ENCODE results near the gene TEKT4. TPM values are rescaled to one million over a fixed set of nuclear protein-coding genes. Genes with fewer than 3 reads are reported as not detected.
"Not testable (repeated sequence)": the region's sequence is repeated elsewhere in the genome, so short reads cannot be mapped to it uniquely, and the experiment has no call there.

TEKT4 gene
- total and polyA plus RNA-seq, 3 donors from 2014 or later, result 11.5 to 25.3 (median 23.5) TPM

DNA sequence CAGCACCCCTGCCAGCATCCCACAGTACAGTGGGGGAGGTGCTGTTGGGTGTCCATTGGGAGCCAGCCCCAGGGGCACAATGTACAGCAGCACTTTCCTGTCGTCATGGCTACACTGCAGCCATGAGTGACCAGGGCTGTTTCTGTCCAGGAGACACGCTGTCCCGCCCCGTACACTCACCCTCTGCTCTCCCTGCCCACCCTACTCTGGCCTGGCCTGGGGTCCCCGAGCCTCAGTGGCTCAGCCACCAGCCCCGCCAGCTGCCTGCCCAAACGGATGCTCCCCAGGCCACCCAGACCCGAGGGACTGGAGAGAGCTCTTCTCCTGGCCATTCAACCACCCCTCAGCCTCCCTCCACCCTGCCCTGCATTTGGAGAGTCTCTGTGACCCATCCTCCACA lies 9.3 kb downstream of the TEKT4 start:
- intact Hi-C loops (cut with DNase I; ENCODE audit: low total_unique reads), result no loop called here
- whole genome bisulfite sequencing, 2 donors, result 69 to 81% methylated on average over 4 to 8 of the region's 8 CpGs

DNA sequence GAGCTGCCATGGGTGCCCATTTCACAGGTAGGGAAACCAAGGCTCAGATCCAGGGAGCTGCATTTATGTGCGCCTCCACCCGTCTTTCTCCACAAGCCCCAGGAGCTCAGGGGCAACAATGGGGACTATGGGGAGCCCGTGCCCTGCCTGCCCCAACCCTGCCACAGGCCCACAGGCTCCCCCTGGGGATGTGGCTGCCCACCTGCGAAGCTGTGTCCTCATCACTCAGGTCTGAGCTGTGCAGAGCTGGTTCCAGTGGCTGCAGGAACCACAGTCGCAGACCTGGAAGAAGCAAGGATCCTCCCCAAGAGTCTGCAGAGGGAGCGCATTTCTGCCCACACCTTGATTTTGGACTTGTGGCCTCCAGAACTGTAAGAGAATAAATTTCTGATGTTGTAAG lies 9.8 kb downstream of the TEKT4 start:
- Histone ChIP-seq H3K36me3 (ENCODE audit: low read depth, missing control alignments) (no peaks in the 10 kb centered on the region), H3K9me3 (no peaks in the 10 kb centered on the region), H3K27ac (no peak overlapping the region), H3K4me1 (no peaks in the 10 kb centered on the region), H3K27me3 (no peaks in the 10 kb centered on the region), H3K4me3 (no peak overlapping the region)
- 81 to 88% methylated on average over 5 to 6 of the region's 6 CpGs for WGBS, 2 donors
- intact Hi-C loops (cut with DNase I; ENCODE audit: low total_unique reads), result no loop called here
- no peak for DNase-seq
- TF ChIP-seq POLR2A (IDR thresholded peaks at IDR 0.05), result no peak
- TF ChIP-seq, protein P1, sequence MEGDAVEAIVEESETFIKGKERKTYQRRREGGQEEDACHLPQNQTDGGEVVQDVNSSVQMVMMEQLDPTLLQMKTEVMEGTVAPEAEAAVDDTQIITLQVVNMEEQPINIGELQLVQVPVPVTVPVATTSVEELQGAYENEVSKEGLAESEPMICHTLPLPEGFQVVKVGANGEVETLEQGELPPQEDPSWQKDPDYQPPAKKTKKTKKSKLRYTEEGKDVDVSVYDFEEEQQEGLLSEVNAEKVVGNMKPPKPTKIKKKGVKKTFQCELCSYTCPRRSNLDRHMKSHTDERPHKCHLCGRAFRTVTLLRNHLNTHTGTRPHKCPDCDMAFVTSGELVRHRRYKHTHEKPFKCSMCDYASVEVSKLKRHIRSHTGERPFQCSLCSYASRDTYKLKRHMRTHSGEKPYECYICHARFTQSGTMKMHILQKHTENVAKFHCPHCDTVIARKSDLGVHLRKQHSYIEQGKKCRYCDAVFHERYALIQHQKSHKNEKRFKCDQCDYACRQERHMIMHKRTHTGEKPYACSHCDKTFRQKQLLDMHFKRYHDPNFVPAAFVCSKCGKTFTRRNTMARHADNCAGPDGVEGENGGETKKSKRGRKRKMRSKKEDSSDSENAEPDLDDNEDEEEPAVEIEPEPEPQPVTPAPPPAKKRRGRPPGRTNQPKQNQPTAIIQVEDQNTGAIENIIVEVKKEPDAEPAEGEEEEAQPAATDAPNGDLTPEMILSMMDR (IDR thresholded peaks at IDR 0.05), result no peak

More for the DNA sequence above, 9.3 kb downstream of the TEKT4 start:
- Histone ChIP-seq H3K9me3 (no peaks in the 10 kb centered on the region), H3K27me3 (no peaks in the 10 kb centered on the region), H3K4me1 (no peaks in the 10 kb centered on the region), H3K27ac (no peak overlapping the region), H3K36me3 (ENCODE audit: low read depth, missing control alignments) (no peaks in the 10 kb centered on the region), H3K4me3 (no peak overlapping the region)
- DNase-seq, result no peak
- TF ChIP-seq, protein P1 (IDR thresholded peaks at IDR 0.05), result no peak
- TF ChIP-seq POLR2A (IDR thresholded peaks at IDR 0.05), result no peak

DNA sequence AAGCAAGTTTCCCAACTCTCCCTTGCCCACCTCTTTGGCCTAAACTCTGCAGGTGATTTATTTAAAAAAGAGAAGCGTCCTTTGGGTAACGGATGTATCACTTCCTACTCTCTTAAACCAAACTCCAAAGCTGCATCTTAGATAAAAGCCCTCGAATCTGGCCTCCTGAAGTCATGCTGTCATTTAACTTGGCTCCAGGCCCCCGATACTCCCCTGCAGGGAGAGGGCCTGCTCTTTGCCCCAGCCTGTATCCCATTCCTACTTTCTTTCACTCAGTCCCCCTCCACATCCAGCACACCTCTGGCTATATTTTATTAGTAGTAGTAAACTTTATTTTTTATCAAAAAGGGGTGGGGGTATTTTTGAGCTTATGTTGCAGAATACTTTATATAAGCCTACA lies 19.0 kb downstream of the TEKT4 start:
- H3K4me3 ChIP-seq, result no peak overlapping the region
- H3K4me1 ChIP-seq, result no peaks in the 10 kb centered on the region
- DNase-seq, result no peak
- H3K36me3 ChIP-seq (ENCODE audit: low read depth, missing control alignments), result no peaks in the 10 kb centered on the region
- TF ChIP-seq POLR2A (IDR thresholded peaks at IDR 0.05), result no peak
- TF ChIP-seq, protein P1 (IDR thresholded peaks at IDR 0.05), result no peak
- H3K27me3 ChIP-seq, result no peaks in the 10 kb centered on the region
- H3K27ac ChIP-seq, result no peak overlapping the region
- no peaks in the 10 kb centered on the region for H3K9me3 ChIP-seq
- intact Hi-C loops (cut with DNase I; ENCODE audit: low total_unique reads), result no loop called here
- WGBS, 2 donors, result 35 to 46% methylated on average over 4 of the region's 4 CpGs

DNA sequence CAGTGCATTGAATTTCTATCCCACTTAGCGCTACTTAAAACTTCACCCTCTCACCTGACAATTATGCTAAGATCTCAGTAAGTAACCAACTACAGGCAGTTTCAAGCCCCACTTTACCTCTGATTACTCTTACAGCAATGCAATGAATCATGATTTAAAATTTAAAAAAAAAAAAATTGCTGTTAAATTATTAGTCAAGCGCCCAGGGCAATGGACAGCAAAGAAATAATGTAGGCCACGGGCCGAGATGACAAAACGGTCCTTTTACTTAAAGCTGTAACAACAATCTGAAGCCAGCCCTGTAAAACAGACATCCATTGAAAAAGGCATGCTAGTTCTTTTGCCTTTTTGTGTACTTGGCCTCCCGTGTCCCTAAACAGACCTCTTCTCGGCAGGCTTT lies 24.0 kb downstream of the TEKT4 start:
- H3K4me1 ChIP-seq; H3K27me3 ChIP-seq; intact Hi-C loops (cut with DNase I; ENCODE audit: low total_unique reads); H3K36me3 ChIP-seq (ENCODE audit: low read depth, missing control alignments); DNase-seq; H3K4me3 ChIP-seq; H3K27ac ChIP-seq; H3K9me3 ChIP-seq: not testable (repeated sequence)
- 68 to 75% methylated on average over 7 of the region's 7 CpGs for WGBS, 2 donors

DNA sequence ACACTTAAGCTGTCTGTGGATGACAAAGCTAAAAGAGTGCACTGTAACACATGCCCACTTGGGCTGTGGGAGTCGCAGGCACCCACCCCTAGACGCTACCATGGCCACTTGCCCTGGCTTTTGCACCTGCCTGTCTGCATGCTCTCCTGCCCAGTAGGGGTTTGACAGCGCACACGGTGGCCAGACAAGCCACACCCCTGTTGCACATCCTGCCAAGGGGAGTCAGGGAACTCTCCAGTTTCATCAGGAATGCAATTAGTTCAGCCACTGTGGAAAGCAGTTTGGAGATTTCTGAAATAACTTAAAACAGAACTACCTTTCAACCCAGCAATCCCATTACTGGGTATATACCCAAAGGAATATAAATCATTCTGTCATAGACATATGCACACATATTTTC lies 35.7 kb downstream of the TEKT4 start:
- 78 to 86% methylated on average over 4 of the region's 4 CpGs for WGBS, 2 donors
- H3K4me1 ChIP-seq; H3K36me3 ChIP-seq (ENCODE audit: low read depth, missing control alignments); intact Hi-C loops (cut with DNase I; ENCODE audit: low total_unique reads); H3K9me3 ChIP-seq; DNase-seq; H3K27ac ChIP-seq; H3K27me3 ChIP-seq; H3K4me3 ChIP-seq: not testable (repeated sequence)

DNA sequence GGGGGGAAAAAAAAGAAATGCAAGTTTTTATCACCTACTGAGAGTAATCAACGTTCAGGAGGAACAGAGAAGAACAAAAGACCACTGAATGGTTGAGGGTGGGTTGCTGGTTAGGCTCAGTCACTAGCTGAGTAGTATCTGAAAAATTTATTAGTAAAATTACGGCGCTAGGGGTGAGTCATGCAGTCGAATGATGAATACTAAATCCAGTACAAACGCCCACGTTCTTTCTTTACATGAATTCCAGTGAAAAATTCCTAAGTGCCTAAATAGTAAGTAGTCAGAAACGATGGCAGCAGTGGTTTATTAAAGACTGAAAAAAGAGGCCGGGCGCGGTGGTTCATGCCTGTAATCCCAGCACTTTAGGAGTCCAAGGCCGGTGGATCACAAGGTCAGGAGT lies 52.0 kb downstream of the TEKT4 start:
- H3K27ac ChIP-seq, result no peak overlapping the region
- intact Hi-C loops (cut with DNase I; ENCODE audit: low total_unique reads), result no loop called here
- no peak for DNase-seq
- no peaks in the 10 kb centered on the region for H3K9me3 ChIP-seq
- H3K4me3 ChIP-seq, result no peak overlapping the region
- 80 to 85% methylated on average over 11 of the region's 11 CpGs for WGBS, 2 donors
- H3K4me1 ChIP-seq, result no peaks in the 10 kb centered on the region
- TF ChIP-seq POLR2A (IDR thresholded peaks at IDR 0.05), result no peak
- TF ChIP-seq, protein P1 (IDR thresholded peaks at IDR 0.05), result no peak
- H3K27me3 ChIP-seq, result no peaks in the 10 kb centered on the region
- no peaks in the 10 kb centered on the region for H3K36me3 ChIP-seq (ENCODE audit: low read depth, missing control alignments)

DNA sequence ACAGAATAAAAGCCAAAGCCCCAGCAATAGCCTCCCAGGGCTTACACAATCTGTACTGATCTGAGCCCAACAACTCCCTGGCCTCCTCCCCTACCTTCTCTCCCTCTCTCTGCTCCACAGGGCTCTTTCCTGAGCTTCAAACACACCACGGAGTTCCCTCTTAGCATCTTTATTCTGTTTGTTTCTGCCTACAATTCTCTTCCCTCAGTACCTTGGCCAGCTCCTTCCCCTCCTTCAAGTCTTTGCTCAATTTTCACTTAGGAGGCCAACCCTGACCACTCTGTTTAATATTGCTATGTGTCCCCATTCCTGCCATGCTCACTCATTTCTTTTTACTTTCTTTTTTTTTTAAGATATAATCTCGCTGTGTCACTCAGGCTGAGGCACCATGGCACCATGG lies 53.8 kb downstream of the TEKT4 start:
- H3K27me3 ChIP-seq; DNase-seq; H3K4me1 ChIP-seq; H3K9me3 ChIP-seq; H3K36me3 ChIP-seq (ENCODE audit: low read depth, missing control alignments); H3K4me3 ChIP-seq; intact Hi-C loops (cut with DNase I; ENCODE audit: low total_unique reads); H3K27ac ChIP-seq: not testable (repeated sequence)
- 31 to 60% methylated on average over 2 of the region's 2 CpGs for WGBS, 2 donors

Data from testis (tissue), 3 donors.